Endothelial cell of umbilical vein (primary cell): ENCODE results near the gene FOXS1. TPM values are rescaled to one million over a fixed set of nuclear protein-coding genes. Genes with fewer than 3 reads are reported as not detected.

ENCODE experiments used
- BruUV-seq: library from RNA; stranded (reverse); fragments of 400-500 nt; replicated peaks from 2 replicates; lab custom pipeline; 2021; lab: Mats Ljungman, UMichigan
- CTCF ChIA-PET: fragments of 300-600, 350-600 bp; sonication (Branson Sonifier 250); formaldehyde crosslinking; loops from one replicate; lab custom pipeline; 2021; ENCODE audit warnings: antibody characterized with exemption, inconsistent platforms; lab: Charles Lee
- POLR2A ChIA-PET: fragments of 300-600, 350-600 bp; sonication (Branson Sonifier 250); formaldehyde crosslinking; loops from one replicate; lab custom pipeline; 2021; ENCODE audit warnings: antibody characterized with exemption, inconsistent platforms; lab: Charles Lee
- DNase-seq: peaks from one replicate; pipeline ENCODE4 v3.0.0-alpha.2; 2011; ENCODE audit warnings: low read depth, low spot score
- FAIRE-seq: peaks from 2 replicates; lab custom pipeline; 2011; peaks lifted over from hg19 to GRCh38; lab: Jason Lieb, UNC
- H2AFZ ChIP-seq: 2 replicates; pipeline ENCODE4 v1.6.0; 2012; ENCODE audit warnings: low read depth, low read length, control low read depth, inconsistent platforms
- H3K27ac ChIP-seq: 2 replicates; pipeline ENCODE4 v1.5.1; 2011; ENCODE audit warnings: low read depth, mild to moderate bottlenecking, control low read depth, low read length, moderate library complexity; ENCODE audit not compliant: insufficient read depth
- H3K27me3 ChIP-seq, 2 experiments: 2 replicates each; pipeline versions ENCODE4 v1.6.0 to v1.6.1; 2011; ENCODE audit warnings: low read length in 2 of 2, mixed read lengths in 1 of 2; ENCODE audit not compliant: control insufficient read depth in 2 of 2, insufficient read depth in 2 of 2
- H3K36me3 ChIP-seq, 2 experiments: 2 replicates in 1 of 2; 3 replicates in 1 of 2; pipeline ENCODE4 v1.5.1; 2011; ENCODE audit warnings: low read length in 2 of 2, mild to moderate bottlenecking in 1 of 2, moderate library complexity in 1 of 2; ENCODE audit not compliant: control insufficient read depth in 2 of 2, insufficient read depth in 2 of 2; ENCODE audit errors: extremely low read depth in 1 of 2
- H3K4me1 ChIP-seq: 3 replicates; pipeline ENCODE4 v1.5.1; 2011; ENCODE audit warnings: mild to moderate bottlenecking, low read length; ENCODE audit not compliant: control insufficient read depth, insufficient read depth; ENCODE audit errors: extremely low read depth
- H3K4me2 ChIP-seq: 2 replicates; pipeline ENCODE4 v1.6.1; 2011; ENCODE audit warnings: low read length, control low read depth, mixed read lengths; ENCODE audit not compliant: insufficient read depth
- H3K4me3 ChIP-seq, 3 experiments: fragments of 200-600 bp in 1 of 3; sonication (generic), shearing (Covaris generic) in 1 of 3; replicated peaks in 1 of 3; 2 replicates each; pipeline ENCODE4 v1.5.1; 2011 to 2016; ENCODE audit warnings: control low read depth in 3 of 3, low read length in 3 of 3, mild to moderate bottlenecking in 2 of 3, inconsistent platforms in 1 of 3, low read depth in 1 of 3, moderate library complexity in 1 of 3; ENCODE audit not compliant: insufficient read depth in 1 of 3
- H3K79me2 ChIP-seq: 2 replicates; pipeline ENCODE4 v1.6.0; 2012; ENCODE audit warnings: low read length, inconsistent platforms; ENCODE audit not compliant: control insufficient read depth, insufficient read depth
- H3K9ac ChIP-seq: replicated peaks from 2 replicates; pipeline ENCODE3; 2011; ENCODE audit warnings: low read length, control low read depth; ENCODE audit not compliant: insufficient read depth; ENCODE audit errors: extremely low read depth
- H3K9me1 ChIP-seq: replicated peaks from 3 replicates; pipeline ENCODE4 v1.6.0; 2011; ENCODE audit warnings: mild to moderate bottlenecking, low read length; ENCODE audit not compliant: control insufficient read depth, insufficient read depth; ENCODE audit errors: extremely low read depth
- H3K9me3 ChIP-seq: replicated peaks from 2 replicates; pipeline ENCODE4 v1.5.1; 2012; ENCODE audit warnings: low read length, inconsistent platforms; ENCODE audit not compliant: control insufficient read depth, insufficient read depth
- H4K20me1 ChIP-seq: replicated peaks from 2 replicates; pipeline ENCODE3; 2011; ENCODE audit warnings: mild to moderate bottlenecking, low read length; ENCODE audit not compliant: control insufficient read depth, insufficient read depth; ENCODE audit errors: extremely low read depth
- MYC ChIP-seq: IDR thresholded peaks from one replicate; pipeline ENCODE4 v1.6.1; 2011; ENCODE audit warnings: mild to moderate bottlenecking, low read depth, low read length
- dilution Hi-C: fragments of 300-500 bp; cut with MboI; formaldehyde crosslinking; loops from one replicate; pipeline ENCODE4 v1.15.0; 2019; ENCODE audit warnings: low sequenced_read_pairs; ENCODE audit not compliant: extremely low pct_ligation_motif_present
- intact Hi-C: fragments of 100-400 bp; cut with micrococcal nuclease; formaldehyde crosslinking; loops from one replicate; pipeline ENCODE4 v1.10.0; 2022
- polyA plus RNA-seq, 4 experiments: library from polyadenylated mRNA; depleted of rRNA in 3 of 4; stranded (reverse) in 3 of 4; unstranded in 1 of 4; fragments of >200 nt; gene quantifications; 2 replicates each; pipeline versions ENCODE4 v1.2.1 to v1.2.3, GENCODE V29; 2011 to 2012; ENCODE audit warnings: missing spikeins in 1 of 4
- small RNA-seq: library from RNA; depleted of rRNA; stranded (forward); fragments of <200 nt; gene quantifications from one replicate; pipeline ENCODE3, GENCODE V24; 2012; ENCODE audit warnings: low replicate concordance, low read depth; ENCODE audit not compliant: insufficient read depth, insufficient read length
- total RNA-seq: library from RNA; stranded (reverse); gene quantifications from 2 replicates; pipeline ENCODE4 v1.2.3, GENCODE V29; 2021

FOXS1 gene
- total and polyA plus RNA-seq, 2 donors (not counting 3 experiments of a cell fraction or from before 2014, with no cell fraction given): 0.84 TPM; not detected in 1

DNA sequence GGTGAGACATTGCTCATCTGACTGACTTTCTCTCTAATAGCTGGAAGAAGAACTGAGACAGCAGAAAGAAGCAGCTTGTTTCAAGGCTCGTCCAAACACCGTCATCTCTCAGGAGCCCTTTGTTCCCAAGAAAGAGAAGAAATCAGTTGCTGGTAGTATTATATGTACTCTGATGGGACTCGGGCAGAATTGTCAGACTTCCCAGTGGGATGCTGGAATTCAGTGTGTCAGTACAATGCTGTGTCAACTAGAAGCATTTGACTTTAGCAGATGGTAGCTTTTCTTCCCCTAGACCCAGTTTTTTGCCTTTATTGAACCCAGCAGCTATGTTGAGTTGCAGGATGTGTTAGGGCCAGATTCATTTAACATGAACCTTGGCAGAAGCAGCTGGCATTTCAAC, 48.0 kb downstream of the FOXS1 start:
- Histone ChIP-seq H2AFZ (no peak overlapping the region), H3K4me1 (peaks cover 3% of the 10 kb centered on the region), H3K27me3 (no peaks in the 10 kb centered on the region), H3K79me2 (peaks cover 5% of the 10 kb centered on the region), H3K9ac (no peak overlapping the region), H3K36me3 (peaks cover 6 to 37% of the 10 kb centered on the region in 2 experiments), H3K9me1 (no peaks in the 10 kb centered on the region), H3K4me3 (no peak overlapping the region), H3K4me2 (no peak overlapping the region), H4K20me1 (no peaks in the 10 kb centered on the region), H3K9me3 (no peaks in the 10 kb centered on the region), H3K27ac (no peak overlapping the region)
- no TSS peak for BruUV-seq
- TF ChIP-seq MYC: no peak
- FAIRE-seq (no peak), DNase-seq (no peak)
- ChIA-PET POLR2A (no interaction called here), CTCF (no interaction called here)
- dilution Hi-C loops: no loop called here
- intact Hi-C loops: loop anchor here (5.0 kb wide), 1 partner anchor 35 kb away; no protein-coding TSS in a partner anchor

Small RNAs within 50 kb of the gene (small RNA-seq; reads per million reads assigned to genes)
- not detected for gene AL160175.1

Other genes starting within 250 kb of the FOXS1 start
- gene ID1, start 240.3 kb downstream of the FOXS1 start, total RNA-seq: 64.4 and 78.9 TPM in 2 replicates
- 152 and 182 TPM in 2 replicates for gene ID1, start 240.3 kb downstream of the FOXS1 start, polyA plus RNA-seq
- not detected in 2 replicates for gene COX4I2, start 207.7 kb downstream of the FOXS1 start, total RNA-seq
- gene COX4I2, start 207.7 kb downstream of the FOXS1 start, polyA plus RNA-seq: not detected in 2 replicates
- gene BCL2L1, start 122.7 kb downstream of the FOXS1 start, total RNA-seq: 101 and 105 TPM in 2 replicates
- gene BCL2L1, start 122.7 kb downstream of the FOXS1 start, polyA plus RNA-seq: 78.0 and 81.3 TPM in 2 replicates
- gene TPX2, start 106.3 kb downstream of the FOXS1 start, total RNA-seq: 112 and 114 TPM in 2 replicates
- 18.1 and 24.8 TPM in 2 replicates for gene TPX2, start 106.3 kb downstream of the FOXS1 start, polyA plus RNA-seq
- gene MYLK2, start 26.2 kb downstream of the FOXS1 start, total RNA-seq: 2.7 and 3.2 TPM in 2 replicates
- gene MYLK2, start 26.2 kb downstream of the FOXS1 start, polyA plus RNA-seq: 2.6 and 3.7 TPM in 2 replicates
- gene DUSP15, start 24.9 kb upstream of the FOXS1 start, total RNA-seq: 0.62 TPM in 1 of 2 replicates, not detected in the other
- gene DUSP15, start 24.9 kb upstream of the FOXS1 start, polyA plus RNA-seq: 0.33 and 0.75 TPM in 2 replicates
- gene TTLL9, start 25.0 kb upstream of the FOXS1 start, total RNA-seq: not detected in 2 replicates
- gene TTLL9, start 25.0 kb upstream of the FOXS1 start, polyA plus RNA-seq: 0.03 TPM in 1 of 2 replicates, not detected in the other
- gene PDRG1, start 106.4 kb upstream of the FOXS1 start, total RNA-seq: 12.6 and 14.6 TPM in 2 replicates
- gene PDRG1, start 106.4 kb upstream of the FOXS1 start, polyA plus RNA-seq: 13.1 and 17.0 TPM in 2 replicates
- 0.04 TPM in 1 of 2 replicates, not detected in the other for gene XKR7, start 122.5 kb upstream of the FOXS1 start, total RNA-seq
- not detected in 2 replicates for gene XKR7, start 122.5 kb upstream of the FOXS1 start, polyA plus RNA-seq
- 12.4 and 13.4 TPM in 2 replicates for gene CCM2L, start 164.8 kb upstream of the FOXS1 start, total RNA-seq
- gene CCM2L, start 164.8 kb upstream of the FOXS1 start, polyA plus RNA-seq: 10.8 and 15.1 TPM in 2 replicates
- gene HCK, start 206.6 kb upstream of the FOXS1 start, total RNA-seq: not detected in 2 replicates
- gene HCK, start 206.6 kb upstream of the FOXS1 start, polyA plus RNA-seq: not detected in 2 replicates